Central memory CD8-positive, alpha-beta T cell (primary cell): ENCODE results near the gene GRIP2.

ENCODE experiments used
- ATAC-seq: fragments of 150-1000 bp; cut with Tn5 transposase; replicated peaks from 2 replicates; pipeline ENCODE4 v1.10.0; 2022; ENCODE audit warnings: mild to moderate bottlenecking, moderate FRiP score, moderate number of reproducible peaks; ENCODE audit not compliant: poor library complexity, severe bottlenecking; ENCODE audit errors: extremely low read depth
- DNase-seq, 2 donors: peaks; one replicate each; pipeline ENCODE4 v3.0.0; 2021; ENCODE audit warnings: low spot score in 2 of 2
- H3K27ac Mint-ChIP-seq: one replicate; pipeline ENCODE4 v1.8.0; 2022; ENCODE audit warnings: low read depth, mild to moderate bottlenecking, moderate library complexity, mixed read lengths
- H3K27me3 Mint-ChIP-seq: one replicate; pipeline ENCODE4 v1.8.0; 2022; ENCODE audit warnings: mixed read lengths
- H3K36me3 Mint-ChIP-seq: one replicate; pipeline ENCODE4 v1.8.0; 2022; ENCODE audit warnings: mild to moderate bottlenecking, moderate library complexity, mixed read lengths; ENCODE audit not compliant: insufficient read depth
- H3K4me1 Mint-ChIP-seq: one replicate; pipeline ENCODE4 v1.8.0; 2022; ENCODE audit warnings: mixed read lengths
- H3K4me3 Mint-ChIP-seq: one replicate; pipeline ENCODE4 v1.8.0; 2022; ENCODE audit warnings: mild to moderate bottlenecking, moderate library complexity, mixed read lengths
- H3K9me3 Mint-ChIP-seq: one replicate; pipeline ENCODE4 v1.8.0; 2022; ENCODE audit warnings: mixed read lengths

The GRIP2 gene

DNA sequence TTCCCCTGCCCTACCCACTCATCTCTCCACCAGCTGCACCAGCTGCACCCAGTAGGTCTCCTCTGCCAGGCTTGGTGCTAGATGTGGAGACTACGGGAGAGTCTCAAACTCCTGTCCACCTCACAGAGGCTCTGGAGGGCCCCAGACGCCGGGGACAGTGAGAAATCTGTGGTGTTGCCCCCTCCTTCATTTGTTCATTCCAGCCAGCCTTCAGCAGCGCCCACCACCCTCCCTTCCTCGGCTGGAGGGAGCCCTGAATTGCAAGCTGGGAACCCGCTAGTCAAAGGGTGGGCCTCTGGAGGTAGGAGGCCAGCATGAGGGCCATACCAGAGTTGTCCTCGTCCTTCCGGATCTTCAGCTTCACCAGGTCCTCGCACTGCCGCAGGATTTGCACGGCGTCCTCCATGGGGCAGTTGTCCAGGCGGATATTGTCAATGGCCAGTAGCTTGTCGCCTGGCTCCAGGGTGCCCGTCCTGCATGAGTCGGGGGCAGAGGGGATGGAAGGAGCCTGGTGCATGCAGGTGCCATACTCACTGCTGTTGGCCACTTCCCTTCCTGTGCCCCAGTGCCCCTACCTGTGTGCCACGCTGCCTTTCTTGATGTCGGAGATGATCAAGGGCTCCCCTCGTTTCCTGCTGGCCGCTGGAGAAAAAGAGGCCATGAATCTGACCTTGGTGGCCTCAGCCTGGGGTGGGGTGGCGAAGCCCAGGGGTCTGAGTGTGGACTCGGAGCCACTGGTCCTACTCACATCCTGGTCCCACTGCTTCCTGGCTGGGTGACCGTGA is 29.1 kb downstream of the GRIP2 start:
- H3K4me3 Mint-ChIP-seq, result no peak overlapping the region
- H3K9me3 Mint-ChIP-seq, result no peaks in the 10 kb centered on the region

DNA sequence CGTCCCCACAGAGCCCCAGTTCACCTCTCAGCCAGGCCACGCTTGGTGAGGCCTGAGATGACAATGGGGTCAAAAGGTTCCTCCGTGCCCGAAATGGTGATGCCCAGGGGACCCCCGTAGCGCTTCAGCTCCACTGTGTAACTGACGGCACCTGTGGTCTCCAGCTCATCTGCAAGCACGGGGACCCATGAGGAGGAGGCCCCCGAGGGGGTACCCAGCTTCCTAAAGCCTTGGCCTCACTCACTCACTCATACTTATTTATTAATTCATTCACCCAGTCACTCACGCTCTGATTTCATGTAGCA is 30.4 kb downstream of the GRIP2 start:
- Mint-ChIP-seq H3K4me3 (no peak overlapping the region), H3K27ac (no peak overlapping the region), H3K9me3 (no peaks in the 10 kb centered on the region), H3K36me3 (peaks cover 5% of the 10 kb centered on the region), H3K27me3 (peaks cover 18% of the 10 kb centered on the region), H3K4me1 (peaks cover 9% of the 10 kb centered on the region)
- DNase-seq, result no peak
- ATAC-seq, result no peak

More for the DNA sequence above, 29.1 kb downstream of the GRIP2 start:
- peaks cover 8% of the 10 kb centered on the region for H3K27me3 Mint-ChIP-seq
- ATAC-seq, result no peak
- peaks cover 5% of the 10 kb centered on the region for H3K36me3 Mint-ChIP-seq
- no peak for DNase-seq
- H3K4me1 Mint-ChIP-seq, result peaks cover 9% of the 10 kb centered on the region
- peak overlapping the region; percentile 38 for H3K27ac Mint-ChIP-seq

DNA sequence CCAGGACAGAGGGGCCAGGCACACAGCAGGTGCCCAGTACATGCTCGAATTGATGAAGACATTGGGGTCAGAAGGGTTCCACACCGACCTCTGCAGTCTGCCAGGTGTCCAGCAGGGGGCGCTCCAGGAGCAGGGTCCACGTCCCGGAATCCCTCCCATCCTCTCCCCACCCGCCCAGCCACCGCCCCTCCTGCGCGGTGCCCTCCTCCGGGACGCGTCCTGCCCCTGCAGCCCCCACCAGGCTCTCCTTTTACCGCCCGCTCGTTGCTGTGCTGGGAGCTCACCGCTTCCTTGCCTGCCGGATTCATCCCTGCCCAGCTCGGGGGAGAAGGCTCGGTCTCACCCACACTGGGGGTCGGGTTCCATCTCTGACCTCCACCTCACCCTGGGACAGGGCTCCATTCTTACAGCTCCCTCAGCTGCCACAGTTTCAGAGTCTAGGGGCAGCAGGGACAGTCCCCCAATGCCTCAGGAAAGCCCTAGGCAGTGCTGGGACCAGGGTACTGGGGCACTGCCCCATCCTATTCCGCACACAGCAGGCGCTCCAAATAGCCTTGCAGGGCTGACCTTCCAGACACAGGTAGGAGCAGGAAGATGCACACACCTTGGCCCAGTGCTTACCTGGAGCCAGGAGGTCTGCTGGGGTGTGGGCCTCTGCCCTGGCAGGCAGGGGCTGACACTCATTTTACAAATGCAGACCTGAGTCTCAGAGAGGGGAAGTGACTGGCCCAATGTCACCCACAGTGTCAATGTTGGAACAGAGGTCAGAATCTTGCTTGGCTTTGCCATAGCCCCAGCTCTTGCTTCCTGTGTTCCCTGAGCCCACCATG is 31.0 kb downstream of the GRIP2 start:
- H3K9me3 Mint-ChIP-seq, result no peaks in the 10 kb centered on the region
- H3K27ac Mint-ChIP-seq, result peak overlapping the region; percentile 41
- H3K4me1 Mint-ChIP-seq, result peaks cover 9% of the 10 kb centered on the region
- no peak overlapping the region for H3K4me3 Mint-ChIP-seq
- peak in 1 of 2 donors; percentile 51 for DNase-seq
- H3K36me3 Mint-ChIP-seq, result peaks cover 5% of the 10 kb centered on the region
- ATAC-seq, result peak; percentile 28
- peaks cover 22% of the 10 kb centered on the region for H3K27me3 Mint-ChIP-seq

DNA sequence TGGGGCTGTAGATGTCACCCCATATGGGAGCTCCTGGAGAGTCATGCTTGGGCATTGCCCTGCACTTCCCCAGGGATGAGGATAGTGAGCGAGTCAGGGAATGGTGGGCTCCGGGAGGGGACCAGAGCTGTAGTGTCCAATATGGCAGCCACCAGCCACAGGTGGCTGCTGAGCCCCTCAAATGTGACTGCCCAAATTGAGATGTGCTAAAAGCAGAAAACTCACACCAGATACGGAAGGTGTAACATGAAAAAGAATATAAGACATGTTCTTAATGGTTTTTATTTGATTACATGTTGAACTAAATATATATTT is 31.7 kb downstream of the GRIP2 start:
- H3K36me3 Mint-ChIP-seq, result peaks cover 5% of the 10 kb centered on the region
- H3K27ac Mint-ChIP-seq, result no peak overlapping the region
- DNase-seq, result no peak
- no peak overlapping the region for H3K4me3 Mint-ChIP-seq
- no peak for ATAC-seq
- H3K27me3 Mint-ChIP-seq, result peaks cover 22% of the 10 kb centered on the region
- peaks cover 9% of the 10 kb centered on the region for H3K4me1 Mint-ChIP-seq
- H3K9me3 Mint-ChIP-seq, result no peaks in the 10 kb centered on the region

DNA sequence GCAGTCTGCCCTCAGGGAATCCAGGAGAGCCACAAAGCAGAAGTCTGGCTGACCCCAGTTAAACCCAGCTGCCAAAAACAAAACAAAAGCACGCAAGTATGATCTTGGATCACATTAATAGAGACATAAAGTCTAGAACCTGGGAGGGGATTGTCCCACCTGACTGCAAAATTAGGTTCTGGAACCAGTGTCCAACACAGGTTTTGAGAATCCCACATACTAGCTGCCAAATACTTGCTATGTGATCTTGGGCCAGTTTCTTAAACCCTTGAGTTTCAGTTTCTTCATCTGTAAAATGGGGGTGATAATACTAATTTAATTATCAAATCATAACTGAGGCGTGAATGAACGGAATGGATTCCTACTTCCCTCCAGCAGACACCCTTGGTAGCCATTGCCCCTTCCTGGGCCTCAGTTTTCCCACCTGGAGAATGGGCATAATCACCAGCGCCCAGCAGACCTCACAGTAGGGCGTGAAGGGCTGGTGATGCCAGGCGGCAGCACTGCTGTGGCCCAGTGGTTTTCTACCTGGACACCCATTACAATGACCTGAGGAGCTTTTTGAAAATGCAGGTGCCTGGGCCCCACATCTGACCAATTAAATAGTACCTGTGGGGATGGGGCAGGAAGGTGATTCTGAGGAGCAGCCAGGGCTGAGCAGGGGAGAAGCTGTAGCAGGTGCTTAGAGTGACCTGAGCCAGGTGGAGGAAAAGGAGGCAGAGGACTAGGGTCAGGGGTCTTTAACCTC is 32.2 kb downstream of the GRIP2 start:
- Mint-ChIP-seq H3K9me3 (peaks cover 4% of the 10 kb centered on the region), H3K27ac (no peak overlapping the region), H3K4me1 (peaks cover 9% of the 10 kb centered on the region), H3K4me3 (no peak overlapping the region), H3K27me3 (peaks cover 22% of the 10 kb centered on the region), H3K36me3 (peaks cover 5% of the 10 kb centered on the region)
- no peak for ATAC-seq
- DNase-seq, result no peak

DNA sequence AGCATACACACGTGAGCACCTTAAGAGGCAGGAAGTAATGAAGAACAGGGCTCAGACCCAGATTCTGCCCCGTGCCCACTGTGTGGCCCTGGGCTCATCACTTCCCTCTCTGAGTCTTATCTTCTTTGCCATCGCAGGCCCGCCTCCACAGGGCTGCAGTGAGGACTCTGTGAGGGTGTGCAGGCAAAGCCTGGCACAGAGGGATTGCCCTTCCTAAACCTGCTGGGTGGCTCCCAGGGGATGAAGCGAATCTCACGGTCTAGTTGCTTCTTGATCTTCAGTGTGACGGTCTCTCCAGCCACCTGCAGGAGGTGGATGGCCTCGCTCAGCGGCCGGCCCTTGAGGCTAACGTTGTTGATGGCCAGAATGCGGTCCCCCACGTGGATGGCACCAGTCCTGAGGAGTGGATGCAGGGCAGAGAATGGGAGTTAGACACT is 32.8 kb downstream of the GRIP2 start:
- Mint-ChIP-seq H3K9me3 (peaks cover 10% of the 10 kb centered on the region), H3K36me3 (peaks cover 5% of the 10 kb centered on the region), H3K27ac (no peak overlapping the region), H3K27me3 (peaks cover 22% of the 10 kb centered on the region), H3K4me3 (no peak overlapping the region), H3K4me1 (peaks cover 9% of the 10 kb centered on the region)
- DNase-seq (no peak), ATAC-seq (no peak)

DNA sequence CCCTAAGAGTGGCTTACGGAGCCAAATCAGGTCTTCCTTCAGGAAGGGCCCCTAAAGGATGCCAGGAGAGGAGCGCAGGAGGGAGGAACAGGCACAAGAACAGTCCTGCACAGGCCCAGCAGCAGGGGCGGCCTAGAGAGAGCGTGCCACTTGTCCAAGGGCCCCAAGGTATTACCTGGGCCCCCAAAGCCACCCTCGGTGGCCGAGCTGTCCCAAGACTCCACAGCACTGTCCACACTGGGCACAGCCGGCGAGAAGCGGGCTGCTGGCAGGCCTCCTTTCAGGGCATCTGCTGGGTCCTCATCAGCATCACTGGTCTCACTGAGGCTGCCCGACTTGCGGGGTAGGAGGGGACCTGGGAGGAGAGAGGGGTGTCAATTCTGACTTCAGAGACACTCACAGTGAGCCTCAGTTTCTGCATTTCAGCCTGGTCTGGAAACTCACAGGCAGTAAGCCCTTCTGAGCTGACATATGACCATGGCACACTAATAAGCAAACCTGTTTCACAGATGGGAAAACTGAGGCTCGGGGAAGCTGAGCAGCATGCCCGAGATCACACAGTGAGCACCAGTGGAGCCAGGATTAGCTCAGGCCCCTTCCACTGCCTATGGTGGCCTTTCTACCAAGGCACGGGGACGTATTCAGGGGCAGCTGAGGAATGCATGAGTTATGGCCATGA is 33.4 kb downstream of the GRIP2 start:
- peaks cover 5% of the 10 kb centered on the region for H3K36me3 Mint-ChIP-seq
- H3K4me3 Mint-ChIP-seq, result no peak overlapping the region
- no peak overlapping the region for H3K27ac Mint-ChIP-seq
- H3K27me3 Mint-ChIP-seq, result peaks cover 22% of the 10 kb centered on the region
- DNase-seq, result no peak
- peaks cover 9% of the 10 kb centered on the region for H3K4me1 Mint-ChIP-seq
- H3K9me3 Mint-ChIP-seq, result peaks cover 11% of the 10 kb centered on the region
- ATAC-seq, result no peak

DNA sequence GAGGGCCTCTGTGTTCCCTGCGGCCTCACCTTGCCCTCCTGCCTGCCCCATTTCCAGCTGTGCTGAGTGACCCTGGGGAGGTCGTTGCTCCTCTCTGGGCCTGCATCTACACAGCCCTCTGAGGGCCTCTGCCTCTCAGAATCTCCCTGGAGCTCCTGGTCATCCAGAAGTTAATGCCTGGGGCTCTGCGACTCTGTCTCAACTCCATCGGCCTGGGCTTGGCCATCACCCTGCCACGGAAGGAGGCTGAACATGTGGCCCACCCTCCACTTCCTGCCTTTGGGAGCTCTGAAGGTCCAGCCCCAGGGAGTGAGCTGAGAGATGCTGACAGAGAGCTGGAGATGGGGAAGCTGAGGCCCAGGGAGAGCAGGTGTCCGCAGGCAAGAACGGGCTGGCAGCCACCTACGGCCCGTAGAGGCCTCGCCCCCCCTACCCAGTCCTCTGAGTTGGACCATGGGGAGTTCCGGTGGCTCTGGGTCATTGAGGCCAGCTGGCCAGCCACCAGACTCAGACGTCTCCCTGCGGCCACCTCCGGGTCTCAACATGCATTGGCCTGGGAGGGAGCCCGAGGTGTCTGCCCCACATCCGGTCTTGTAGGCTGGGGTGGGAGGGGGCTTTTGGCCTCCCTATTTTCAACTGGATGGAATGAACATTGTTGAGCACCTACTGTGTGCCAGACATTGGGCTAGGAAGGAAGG is 34.2 kb downstream of the GRIP2 start:
- DNase-seq, result no peak
- no peak for ATAC-seq
- peaks cover 9% of the 10 kb centered on the region for H3K4me1 Mint-ChIP-seq
- no peak overlapping the region for H3K27ac Mint-ChIP-seq
- no peak overlapping the region for H3K4me3 Mint-ChIP-seq
- peaks cover 5% of the 10 kb centered on the region for H3K36me3 Mint-ChIP-seq
- H3K27me3 Mint-ChIP-seq, result peaks cover 22% of the 10 kb centered on the region
- peaks cover 17% of the 10 kb centered on the region for H3K9me3 Mint-ChIP-seq

DNA sequence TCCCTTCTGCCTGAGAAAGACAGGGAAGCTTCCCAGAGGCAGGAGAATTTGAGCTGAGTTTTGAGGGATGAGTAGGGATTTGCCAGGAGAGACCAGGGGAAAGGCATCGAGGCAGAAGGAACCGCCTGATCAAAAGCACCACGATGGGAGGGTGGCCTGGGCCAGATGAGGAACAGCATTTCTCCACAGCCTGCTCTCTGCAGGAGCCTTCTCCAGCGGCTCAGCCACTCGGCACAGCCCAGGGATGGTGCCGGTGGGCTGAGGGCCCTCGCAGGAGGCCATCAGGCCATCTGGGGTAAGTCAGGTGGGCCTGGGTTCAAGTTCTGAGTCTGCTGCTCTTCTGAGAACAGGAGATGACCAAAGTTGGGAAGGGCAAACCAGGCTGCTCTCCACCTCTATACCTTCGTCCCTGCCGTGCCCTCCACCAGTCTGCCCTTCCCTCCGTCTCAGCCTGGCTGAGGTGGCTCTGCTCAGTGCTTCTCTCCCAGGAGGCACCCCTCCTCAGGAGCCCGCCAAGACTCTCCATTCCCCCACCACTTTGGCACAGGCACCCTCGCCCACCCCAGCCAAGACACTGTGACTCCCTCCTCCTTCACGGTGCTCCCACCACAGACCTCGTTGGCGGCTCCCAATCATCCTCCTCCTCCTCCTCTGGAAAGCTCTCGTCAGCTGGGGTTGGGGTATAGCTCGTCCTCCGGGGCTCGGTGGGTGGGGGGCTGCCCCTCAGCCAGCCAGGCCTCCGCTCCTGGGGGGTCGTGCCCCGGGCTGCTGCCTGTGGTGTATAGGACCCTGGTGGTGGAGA is 34.9 kb downstream of the GRIP2 start:
- Mint-ChIP-seq H3K27me3 (peaks cover 22% of the 10 kb centered on the region), H3K4me1 (peaks cover 9% of the 10 kb centered on the region), H3K27ac (no peak overlapping the region), H3K36me3 (peaks cover 5% of the 10 kb centered on the region), H3K9me3 (peaks cover 19% of the 10 kb centered on the region), H3K4me3 (no peak overlapping the region)
- ATAC-seq (no peak), DNase-seq (no peak)

DNA sequence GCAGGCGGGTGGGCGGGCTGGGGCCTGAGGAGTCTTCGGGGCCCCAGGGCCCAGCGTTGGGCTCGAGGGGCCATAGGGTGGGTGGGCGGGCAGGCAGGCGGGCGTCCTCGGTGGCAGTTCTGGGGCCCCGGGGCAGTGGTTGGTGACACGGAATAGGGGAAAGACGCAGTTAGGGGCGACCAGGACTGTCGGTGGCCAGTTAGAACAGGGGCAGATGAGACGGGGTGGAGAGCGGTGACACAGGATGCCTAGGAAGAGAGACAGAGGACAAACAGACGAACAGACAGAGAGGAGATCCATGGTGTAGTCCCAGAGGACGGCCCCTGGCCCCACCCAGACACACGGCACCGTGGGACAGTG is 36.5 kb downstream of the GRIP2 start:
- no peak overlapping the region for H3K4me3 Mint-ChIP-seq
- H3K36me3 Mint-ChIP-seq, result peaks cover 2% of the 10 kb centered on the region
- peaks cover 19% of the 10 kb centered on the region for H3K9me3 Mint-ChIP-seq
- no peak for ATAC-seq
- no peak for DNase-seq
- no peak overlapping the region for H3K27ac Mint-ChIP-seq
- peaks cover 2% of the 10 kb centered on the region for H3K4me1 Mint-ChIP-seq
- peaks cover 22% of the 10 kb centered on the region for H3K27me3 Mint-ChIP-seq

DNA sequence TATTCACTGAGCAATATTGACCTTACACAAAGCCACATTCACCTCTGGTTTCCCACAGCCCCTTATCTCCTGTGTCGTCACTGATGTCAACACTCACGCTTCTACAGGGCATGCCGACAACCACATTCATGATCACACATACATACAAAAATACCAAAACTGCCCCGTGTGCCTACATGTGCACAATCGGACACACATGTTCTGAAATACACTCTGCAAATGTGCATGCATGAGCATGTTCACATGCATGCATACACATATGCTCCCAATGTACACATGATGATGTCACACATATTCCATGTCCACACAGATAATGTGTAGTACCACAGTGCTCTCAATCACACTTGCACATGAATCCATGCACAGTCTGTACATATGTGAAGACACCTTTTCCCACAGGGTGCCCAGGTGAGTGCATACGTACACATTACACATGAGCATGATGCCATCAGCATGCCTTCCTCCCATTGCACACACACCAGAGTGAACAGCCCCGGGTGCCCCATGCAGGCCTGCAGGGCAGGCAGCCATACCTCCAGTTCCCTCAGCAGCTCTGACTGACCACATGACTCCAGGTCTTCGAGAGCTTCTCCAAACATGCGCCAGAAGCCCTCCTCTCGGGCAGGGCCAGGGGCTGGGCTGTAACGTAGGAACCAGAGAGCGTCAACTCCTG is 37.0 kb downstream of the GRIP2 start:
- ATAC-seq (no peak), DNase-seq (no peak)
- Mint-ChIP-seq H3K9me3 (peaks cover 19% of the 10 kb centered on the region), H3K4me1 (no peaks in the 10 kb centered on the region), H3K27ac (no peak overlapping the region), H3K27me3 (peaks cover 18% of the 10 kb centered on the region), H3K36me3 (peaks cover under 1% of the 10 kb centered on the region), H3K4me3 (no peak overlapping the region)
